HG02840 (cell line): ENCODE results near the gene CLEC5A.
"Not testable (repeated sequence)": the region's sequence is repeated elsewhere in the genome, so short reads cannot be mapped to it uniquely, and the experiment has no call there.

ENCODE experiments used
- ATAC-seq: cut with Tn5 transposase; IDR thresholded peaks from one replicate; pipeline ENCODE4 v1.9.1; 2021; ENCODE audit warnings: mild to moderate bottlenecking, moderate library complexity, moderate number of reproducible peaks; ENCODE audit not compliant: unreplicated experiment, low FRiP score

CLEC5A gene

DNA sequence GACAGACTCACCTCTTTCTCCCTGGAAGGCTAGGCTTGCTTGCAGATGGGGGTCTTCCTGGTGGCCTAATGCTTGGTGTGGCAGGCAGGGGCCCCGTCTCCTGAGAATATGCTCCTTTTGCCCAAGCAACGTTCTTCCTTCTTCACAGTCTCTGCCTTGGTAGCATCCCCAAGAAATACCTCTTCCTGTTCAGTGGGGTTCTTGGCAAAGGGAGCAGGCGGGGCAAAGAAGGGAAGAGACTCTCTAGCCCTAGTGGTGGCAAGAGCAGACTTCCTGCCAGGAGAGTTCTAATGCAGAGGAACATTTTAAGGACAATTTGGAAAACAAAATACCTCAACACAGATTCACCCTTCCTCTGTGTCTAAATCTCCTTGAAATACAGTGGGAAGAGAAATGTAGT lies at the start of gene CLEC5A:
Gene CLEC5A (minus strand): TSS at position 179 of the 400 bp plus-strand sequence. CDS start 682 bp downstream, outside the sequence.
- ATAC-seq = no peak

GRCh38 chr7:141993354-141993753 lies 46.6 kb upstream of the CLEC5A start:
- no peak for ATAC-seq

DNA sequence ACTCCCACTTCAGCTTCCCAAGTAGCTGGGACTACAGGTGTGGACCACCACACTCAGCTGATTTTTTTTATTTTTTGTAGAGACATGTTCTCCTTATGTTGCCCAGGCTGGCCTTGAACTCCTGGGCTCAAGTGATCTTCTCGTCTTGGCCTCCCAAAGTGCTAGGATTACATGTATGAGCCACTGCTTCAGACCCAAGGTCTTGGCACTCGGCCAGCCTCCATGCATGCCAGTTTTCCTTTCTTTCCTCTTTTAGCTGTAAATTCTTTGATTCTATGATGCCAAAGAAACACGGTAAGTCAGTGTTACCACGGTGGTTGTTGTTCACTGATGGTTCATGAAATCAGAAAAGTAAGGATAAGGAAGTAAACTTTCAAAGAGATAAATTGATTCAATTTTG lies 45.9 kb upstream of the CLEC5A start:
- no peak for ATAC-seq

DNA sequence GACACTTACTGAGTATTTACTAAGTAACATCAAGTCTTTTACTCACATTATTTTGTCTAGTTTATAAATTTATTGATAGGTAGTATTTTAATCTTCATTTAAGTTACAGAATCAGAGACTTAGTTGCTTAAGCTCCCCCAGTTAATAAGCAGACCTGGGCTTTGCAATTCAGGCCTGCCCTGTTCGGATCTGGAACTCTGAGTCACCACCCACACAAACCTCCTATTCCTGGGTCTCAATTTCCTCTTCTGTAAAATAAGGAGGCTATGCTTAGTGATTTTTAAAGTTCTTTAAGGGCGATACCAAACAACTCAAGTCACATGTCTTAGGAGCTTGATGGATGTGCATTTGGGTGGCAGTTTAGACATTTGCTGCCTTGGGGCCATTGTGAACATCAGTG lies 45.4 kb upstream of the CLEC5A start:
- no peak for ATAC-seq

DNA sequence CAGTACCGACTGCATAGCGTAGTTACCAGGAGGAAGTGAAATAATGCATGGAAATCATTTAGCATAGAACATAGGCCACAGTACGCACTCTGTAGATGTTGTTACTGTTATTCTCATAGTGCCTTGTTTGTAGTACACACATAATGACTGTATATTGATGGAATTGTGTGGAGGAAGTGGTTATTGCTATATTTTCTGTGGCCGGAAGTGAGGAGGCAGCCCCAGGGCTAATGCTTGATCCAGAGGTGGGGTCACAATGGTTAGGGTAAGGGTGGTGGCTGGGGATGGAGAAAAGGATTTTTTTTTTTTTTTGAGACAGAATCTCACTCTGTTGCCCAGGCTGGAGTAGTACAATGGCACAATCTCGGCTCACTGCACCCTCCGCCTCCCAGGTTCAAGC lies 44.4 kb upstream of the CLEC5A start:
- ATAC-seq = no peak

DNA sequence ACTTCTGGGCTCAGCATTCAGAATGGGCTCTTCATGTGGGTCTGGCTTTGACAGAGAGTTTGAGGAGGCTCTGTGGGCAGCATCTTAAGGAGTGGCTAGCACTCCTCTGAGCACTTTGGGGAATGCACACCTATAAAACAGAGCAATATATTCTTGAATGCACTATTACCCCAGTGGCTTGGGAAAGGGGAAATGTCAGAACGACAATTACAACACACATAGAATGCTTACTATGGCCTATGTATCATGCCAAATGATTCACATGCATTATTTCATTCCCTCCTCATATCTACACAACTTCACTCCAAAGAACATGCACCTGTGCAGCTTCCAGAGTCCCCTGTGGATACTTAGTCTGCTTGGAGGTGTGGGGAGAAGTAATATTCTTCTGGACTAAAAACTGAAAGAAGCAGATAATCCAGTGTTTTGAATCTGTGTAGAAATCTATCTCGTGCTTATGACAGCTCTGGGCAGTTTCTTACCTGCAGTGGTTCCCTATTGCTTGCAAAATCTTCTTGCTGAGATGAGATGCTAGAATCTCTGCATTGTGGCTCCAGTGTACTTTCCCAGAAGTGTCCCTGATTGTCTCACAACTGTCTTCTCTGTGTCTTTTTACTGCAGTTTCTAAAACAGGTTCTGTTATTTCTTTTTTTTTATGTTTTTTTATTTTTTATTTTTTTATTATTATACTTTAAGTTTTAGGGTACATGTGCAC lies 43.4 kb upstream of the CLEC5A start:
- no peak for ATAC-seq

GRCh38 chr7:141987803-141988202 lies 41.0 kb upstream of the CLEC5A start:
- not testable (repeated sequence) for ATAC-seq

GRCh38 chr7:141986923-141987322 lies 40.1 kb upstream of the CLEC5A start:
- ATAC-seq = no peak

GRCh38 chr7:141985926-141986325 lies 39.2 kb upstream of the CLEC5A start:
- ATAC-seq = not testable (repeated sequence)

GRCh38 chr7:141979568-141979967 lies 32.8 kb upstream of the CLEC5A start:
- no peak for ATAC-seq

- no peak for ATAC-seq
Observed at GRCh38 chr7:141978351-141978750, 31.6 kb upstream of the CLEC5A start.

GRCh38 chr7:141976524-141977245 lies 29.9 kb upstream of the CLEC5A start:
- no peak for ATAC-seq

DNA sequence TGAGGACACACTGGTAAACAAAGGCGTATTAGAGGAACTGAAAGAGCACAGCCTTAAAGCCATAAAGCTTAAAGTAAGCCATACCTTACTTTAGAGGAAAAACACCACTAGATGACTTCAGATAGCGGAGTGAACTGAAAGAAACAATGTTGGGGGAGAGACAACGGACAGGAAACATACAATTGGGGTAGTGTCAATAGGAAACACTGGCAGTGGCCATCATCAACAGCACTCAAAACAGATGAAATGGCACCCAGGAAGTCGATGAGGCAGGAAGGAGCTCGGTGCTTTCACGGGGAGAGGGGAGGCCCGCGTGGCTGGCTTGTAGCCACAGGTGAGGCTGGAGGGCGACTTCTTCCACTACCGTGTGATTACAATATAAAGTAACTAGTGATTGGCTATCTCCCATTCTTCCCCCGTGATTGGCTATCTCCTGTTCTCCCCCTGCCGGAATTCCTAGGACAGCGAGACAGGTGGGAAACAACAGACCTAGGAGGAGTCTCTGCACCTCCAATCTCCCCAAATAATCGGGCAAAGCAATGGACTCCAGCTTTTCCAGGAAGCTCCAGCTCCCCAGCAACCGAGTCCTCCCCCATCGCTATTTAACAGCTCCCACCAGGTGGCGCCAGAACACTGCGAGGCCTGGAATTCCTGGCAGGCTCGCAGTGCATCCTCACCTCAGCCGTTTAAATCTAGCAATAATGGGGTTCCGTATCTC lies 29.2 kb upstream of the CLEC5A start:
- no peak for ATAC-seq

DNA sequence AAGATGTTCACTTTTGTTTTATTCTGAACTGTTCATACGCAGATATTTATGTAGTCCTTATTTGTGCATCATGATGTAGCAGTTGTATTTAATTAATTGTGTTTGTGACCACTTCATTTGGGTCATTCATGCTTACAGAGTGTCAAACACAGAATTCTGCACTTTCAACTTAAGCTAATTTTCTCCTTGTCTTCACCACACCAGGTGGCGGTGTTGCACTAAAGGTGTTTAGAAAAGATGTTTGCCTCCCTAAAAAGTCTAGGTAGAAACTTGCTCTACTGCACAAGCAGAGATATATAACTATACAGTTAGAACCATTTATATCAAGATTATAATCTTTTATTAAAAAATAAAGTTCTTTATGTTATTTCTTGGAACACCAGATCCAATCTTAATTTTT lies 28.1 kb upstream of the CLEC5A start:
- ATAC-seq = no peak

- no peak for ATAC-seq
Observed at GRCh38 chr7:141973673-141974072, 26.9 kb upstream of the CLEC5A start, which contains the start of gene TAS2R38. TSS of gene TAS2R38 (minus strand) at chr7:141973773. CDS start at chr7:141973689, 84 bp downstream.

- no peak for ATAC-seq
Observed at GRCh38 chr7:141960687-141961422, 14.1 kb upstream of the CLEC5A start.

DNA sequence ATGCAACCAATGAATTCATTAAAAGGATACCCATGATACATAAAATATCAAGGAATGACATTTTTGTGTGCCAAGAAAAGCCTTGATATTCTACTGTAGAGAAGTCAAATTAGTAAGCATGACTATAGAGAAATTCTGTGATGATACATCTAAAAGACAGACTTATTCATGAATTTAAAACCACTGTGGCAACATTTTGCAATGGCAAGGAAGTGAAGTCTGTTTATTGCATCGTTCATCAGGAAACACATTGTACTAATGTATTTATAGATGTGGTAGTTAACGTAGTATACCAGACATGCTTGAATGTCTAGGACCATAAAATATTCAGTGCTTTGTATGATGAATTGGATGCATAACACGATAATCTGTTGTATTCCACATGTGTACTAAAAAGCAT lies 9.3 kb upstream of the CLEC5A start:
- no peak for ATAC-seq

- no peak for ATAC-seq
Observed at GRCh38 chr7:141954334-141954733, 7.6 kb upstream of the CLEC5A start.

- no peak for ATAC-seq
Observed at GRCh38 chr7:141952461-141952860, 5.7 kb upstream of the CLEC5A start.

- ATAC-seq = no peak
Observed at GRCh38 chr7:141950806-141951205, 4.0 kb upstream of the CLEC5A start.

DNA sequence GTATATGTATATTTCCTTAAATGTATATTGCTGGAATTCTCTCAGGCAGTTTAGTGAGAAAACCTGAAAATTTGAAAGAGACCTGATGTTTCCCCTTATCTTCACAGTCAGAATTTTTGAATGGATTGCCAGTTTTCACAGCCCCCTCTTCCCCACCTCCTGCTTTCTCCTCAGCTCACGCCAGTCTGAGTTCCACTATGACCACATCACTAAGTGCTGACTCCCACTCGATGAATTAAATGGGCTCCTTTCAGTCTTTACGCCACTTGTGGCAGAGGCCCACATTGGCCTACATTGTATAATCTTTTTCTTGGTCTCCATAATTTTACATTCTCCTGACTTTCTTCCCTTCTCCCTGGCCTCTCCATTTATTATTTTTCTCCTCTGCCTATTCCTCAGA lies 3.1 kb upstream of the CLEC5A start:
- no peak for ATAC-seq
